HG03280 (cell line): ENCODE measurements around the gene MRPS11.
"Not testable (repeated sequence)": the region's sequence is repeated elsewhere in the genome, so short reads cannot be mapped to it uniquely, and the experiment has no call there.

ENCODE experiments used
- ATAC-seq: cut with Tn5 transposase; IDR thresholded peaks from one replicate; pipeline ENCODE4 v1.9.1; 2021; ENCODE audit warnings: mild to moderate bottlenecking, moderate library complexity; ENCODE audit not compliant: unreplicated experiment

Gene MRPS11

GRCh38 chr15:88467073-88467934 lies at the start of gene MRPS11, which contains the start of gene MRPL46:
Gene MRPS11 (plus strand): TSS chr15:88467708. CDS start chr15:88467718, 10 bp downstream.
Gene MRPL46 (minus strand): TSS chr15:88467388. CDS start chr15:88467377, 11 bp downstream.
- peak; percentile 88 for ATAC-seq

- no peak for ATAC-seq
Observed at GRCh38 chr15:88419830-88420229, 47.7 kb upstream of the MRPS11 start.

GRCh38 chr15:88423331-88423730 lies 44.2 kb upstream of the MRPS11 start:
- ATAC-seq = no peak

- no peak for ATAC-seq
Observed at GRCh38 chr15:88426304-88426703, 41.2 kb upstream of the MRPS11 start.

GRCh38 chr15:88428053-88428452 lies 39.5 kb upstream of the MRPS11 start:
- ATAC-seq = no peak

- no peak for ATAC-seq
Observed at GRCh38 chr15:88428805-88429605, 38.5 kb upstream of the MRPS11 start.

GRCh38 chr15:88430051-88430450 lies 37.5 kb upstream of the MRPS11 start:
- ATAC-seq = no peak

- ATAC-seq = no peak
Observed at GRCh38 chr15:88431441-88431840, 36.1 kb upstream of the MRPS11 start.

- no peak for ATAC-seq
Observed at GRCh38 chr15:88433046-88433685, 34.3 kb upstream of the MRPS11 start.

- ATAC-seq = not testable (repeated sequence)
Observed at GRCh38 chr15:88434106-88434505, 33.4 kb upstream of the MRPS11 start.

- no peak for ATAC-seq
Observed at GRCh38 chr15:88438181-88438580, 29.3 kb upstream of the MRPS11 start.

GRCh38 chr15:88440021-88440420 lies 27.5 kb upstream of the MRPS11 start:
- ATAC-seq = no peak

GRCh38 chr15:88441076-88441730 lies 26.3 kb upstream of the MRPS11 start:
- ATAC-seq = no peak

- no peak for ATAC-seq
Observed at GRCh38 chr15:88447206-88447605, 20.3 kb upstream of the MRPS11 start.

GRCh38 chr15:88447741-88448140 lies 19.8 kb upstream of the MRPS11 start:
- no peak for ATAC-seq

- no peak for ATAC-seq
Observed at GRCh38 chr15:88448991-88449461, 18.5 kb upstream of the MRPS11 start.

GRCh38 chr15:88449581-88449980 lies 17.9 kb upstream of the MRPS11 start:
- ATAC-seq = no peak

GRCh38 chr15:88450125-88450798 lies 17.2 kb upstream of the MRPS11 start:
- peak; percentile 49 for ATAC-seq

- no peak for ATAC-seq
Observed at GRCh38 chr15:88453651-88454050, 13.9 kb upstream of the MRPS11 start.

GRCh38 chr15:88454236-88454635 lies 13.3 kb upstream of the MRPS11 start:
- ATAC-seq = no peak
